ENCODE measurements around the gene FOXO3. TPM values are rescaled to one million over a fixed set of nuclear protein-coding genes. Genes with fewer than 3 reads are reported as not detected.
A peak's percentile ranks its signal among the peaks of the same experiment; 100 is the strongest.
"Not testable (repeated sequence)": the region's sequence is repeated elsewhere in the genome, so short reads cannot be mapped to it uniquely, and the experiment has no call there.

FOXO3 gene
- total RNA-seq, 1 donor from 2014 or later, result 21.3 TPM

GRCh38 chr6:108633436-108633835 is 72.7 kb downstream of the FOXO3 start:
- peak; percentile 30 for DNase-seq

DNA sequence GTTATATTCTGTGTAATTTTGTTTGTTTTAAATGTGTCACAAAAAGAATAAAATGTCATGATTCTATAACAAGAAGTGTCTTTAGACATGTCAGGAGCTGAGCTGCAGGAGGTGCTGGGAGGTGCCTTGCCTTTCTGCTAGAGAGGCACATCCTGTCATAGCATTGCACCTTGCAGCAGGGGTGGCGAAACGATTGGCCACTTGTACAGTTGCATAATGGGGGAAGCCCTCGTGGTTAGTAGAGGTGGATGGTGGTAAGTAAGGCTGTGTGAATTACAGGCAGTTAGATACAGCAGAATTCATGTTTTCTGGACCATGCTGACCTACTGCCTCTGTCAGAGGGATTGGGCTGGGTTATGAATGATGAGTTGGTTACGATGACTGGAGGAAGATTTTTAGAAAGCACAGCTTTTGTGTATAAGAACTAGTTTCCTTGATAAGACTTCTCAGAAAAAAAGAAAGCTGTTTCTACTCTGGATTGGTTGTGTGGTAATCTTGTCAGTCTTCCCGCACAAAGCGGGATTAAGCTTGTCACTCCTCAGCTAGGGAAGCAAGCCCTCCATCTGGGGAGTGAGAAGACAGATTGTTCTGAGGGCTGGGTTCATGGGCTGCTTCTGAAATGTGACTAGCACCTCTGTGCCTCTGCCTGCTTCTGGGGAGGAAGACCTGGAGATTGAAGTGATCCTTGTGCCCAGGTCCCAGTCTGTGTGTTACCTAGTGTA is 74.9 kb downstream of the FOXO3 start:
- no peak for DNase-seq

DNA sequence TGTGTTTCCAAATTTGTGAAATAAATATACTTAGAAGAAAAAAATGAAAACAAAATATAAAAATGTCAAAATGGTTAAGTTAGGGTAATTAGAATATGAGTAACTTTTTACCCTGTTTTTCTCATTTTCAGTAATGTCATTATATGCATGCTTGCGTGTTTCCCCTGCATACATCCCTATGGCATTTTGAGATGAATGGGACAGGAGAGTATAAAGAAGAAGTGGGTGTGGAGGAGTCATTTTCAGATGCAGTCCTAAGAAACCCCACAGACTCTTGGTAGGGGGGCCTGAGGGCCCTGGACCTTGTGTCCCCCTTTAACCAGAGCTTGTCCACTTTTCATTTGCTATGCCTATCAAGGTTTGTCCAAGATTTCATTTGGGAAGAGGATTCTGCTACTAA is 77.2 kb downstream of the FOXO3 start:
- DNase-seq, result no peak

GRCh38 chr6:108638993-108639392 is 78.3 kb downstream of the FOXO3 start:
- DNase-seq, result no peak

DNA sequence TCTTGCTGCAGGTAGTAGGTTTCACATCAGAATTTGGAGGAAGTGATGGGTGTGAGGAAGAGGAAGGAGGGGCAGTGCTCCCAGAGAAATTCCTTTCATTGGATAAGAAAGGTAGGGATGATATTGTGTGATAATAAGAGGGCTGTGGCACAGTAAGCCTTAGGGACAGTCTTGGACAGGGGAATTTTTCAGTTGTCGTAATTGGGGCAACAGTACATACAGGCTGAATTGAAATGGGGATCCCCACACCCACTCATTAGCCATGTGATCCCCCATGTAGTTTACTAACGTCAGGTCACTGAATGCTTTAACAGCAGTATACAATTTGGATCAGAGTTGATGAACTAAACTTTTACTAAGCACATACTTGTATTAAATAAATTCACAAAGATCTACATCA is 79.4 kb downstream of the FOXO3 start:
- no peak for DNase-seq

DNA sequence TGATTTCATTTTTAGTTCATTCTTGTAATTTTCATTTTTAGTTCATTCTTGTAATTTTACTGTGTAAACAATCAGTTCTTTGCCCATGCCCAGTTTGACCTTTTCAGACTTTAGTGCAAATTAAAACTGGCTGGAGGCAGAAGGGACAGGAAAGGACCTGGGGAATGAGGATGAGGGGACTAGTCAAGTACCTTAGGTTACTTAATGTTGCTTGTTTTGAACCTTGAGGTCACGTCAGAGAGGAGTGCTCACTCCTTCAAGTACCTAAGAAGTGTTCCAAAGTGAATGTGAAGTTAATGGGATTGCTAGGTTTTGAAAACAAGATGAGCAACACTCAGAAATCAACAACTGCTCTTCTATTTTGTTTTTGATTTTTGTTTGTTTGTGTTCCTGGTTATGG is 82.5 kb downstream of the FOXO3 start:
- DNase-seq, result no peak

GRCh38 chr6:108644252-108644651 is 83.5 kb downstream of the FOXO3 start:
- no peak for DNase-seq

DNA sequence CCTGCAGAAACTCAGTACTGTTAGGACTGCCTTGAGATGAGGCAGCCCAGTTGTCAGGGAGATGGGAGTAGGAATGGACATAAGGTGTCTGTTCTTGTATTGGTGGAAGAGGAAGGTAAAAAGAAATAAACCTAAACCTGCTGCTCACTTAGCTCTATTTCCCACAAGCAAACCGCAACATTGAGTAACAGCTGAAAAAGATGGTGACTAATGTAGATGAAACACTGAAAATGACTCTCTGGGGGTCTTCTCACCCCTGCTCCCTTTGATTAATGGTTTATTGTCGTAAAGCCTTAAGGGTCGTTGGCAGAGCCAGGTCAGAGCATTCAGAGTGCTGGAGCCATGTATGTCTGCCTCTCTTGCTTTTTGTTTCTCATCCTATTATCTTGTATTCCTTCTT is 87.5 kb downstream of the FOXO3 start:
- no peak for DNase-seq

DNA sequence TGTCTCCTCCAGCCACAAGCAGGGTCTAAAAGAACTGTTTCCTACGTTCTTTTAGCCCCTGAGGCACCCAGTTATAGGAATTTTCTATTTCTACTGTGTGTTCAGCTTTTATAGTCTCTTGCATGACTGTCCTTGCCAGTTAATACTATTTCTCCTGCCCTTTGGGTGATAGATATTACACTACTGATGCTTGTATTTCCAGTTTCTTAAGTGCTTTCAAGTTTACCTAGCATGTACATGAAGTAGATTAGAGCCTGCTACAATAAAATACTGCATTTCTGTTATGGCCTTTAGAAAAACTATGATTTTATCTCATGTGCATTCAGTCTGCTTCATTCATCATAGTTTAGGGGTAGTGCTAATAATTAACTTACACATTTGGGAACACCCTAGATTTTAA is 89.6 kb downstream of the FOXO3 start:
- DNase-seq, result no peak

- DNase-seq, result no peak
Measured at GRCh38 chr6:108650781-108651180, 90.1 kb downstream of the FOXO3 start.

GRCh38 chr6:108651340-108652227 is 90.9 kb downstream of the FOXO3 start:
- no peak for DNase-seq

DNA sequence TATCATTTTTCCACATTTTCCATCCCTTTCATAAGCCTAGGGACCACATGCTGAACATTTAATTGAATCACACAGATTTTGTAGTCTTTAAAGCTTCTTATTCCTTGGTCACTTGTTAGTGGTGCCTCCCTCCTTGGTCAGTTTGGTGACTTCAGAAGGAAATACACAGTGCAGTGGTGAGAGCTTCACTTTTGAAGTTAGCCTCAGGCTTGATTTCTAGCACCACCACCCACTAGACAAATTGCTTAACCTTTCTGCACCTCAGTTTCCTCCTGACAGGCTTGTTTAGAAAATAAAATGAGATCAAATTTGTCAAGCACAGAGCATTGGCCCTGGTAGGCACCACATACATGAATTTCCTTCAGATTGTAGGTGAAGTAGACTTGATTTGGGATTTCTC is 91.7 kb downstream of the FOXO3 start:
- DNase-seq, result no peak

DNA sequence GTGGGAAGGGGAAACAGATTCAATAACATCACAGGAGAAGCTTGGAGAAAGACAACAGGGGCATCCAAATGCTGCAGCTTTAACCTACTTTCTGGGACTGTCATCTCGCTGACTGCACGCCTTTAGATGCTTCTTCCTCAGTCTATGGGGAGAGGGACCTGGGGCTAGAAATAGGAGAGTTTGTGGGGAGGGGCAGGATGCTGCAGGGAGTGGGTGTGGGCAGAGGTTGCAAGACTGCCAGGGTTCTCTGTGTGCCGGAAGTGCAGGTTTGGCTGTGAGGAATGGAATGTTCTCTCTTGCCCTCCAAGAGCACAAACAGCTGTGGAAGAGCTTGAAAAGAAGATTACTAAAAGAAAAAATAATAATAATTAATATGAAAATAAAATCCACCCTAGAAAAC is 93.2 kb downstream of the FOXO3 start:
- peak; percentile 37 for DNase-seq

DNA sequence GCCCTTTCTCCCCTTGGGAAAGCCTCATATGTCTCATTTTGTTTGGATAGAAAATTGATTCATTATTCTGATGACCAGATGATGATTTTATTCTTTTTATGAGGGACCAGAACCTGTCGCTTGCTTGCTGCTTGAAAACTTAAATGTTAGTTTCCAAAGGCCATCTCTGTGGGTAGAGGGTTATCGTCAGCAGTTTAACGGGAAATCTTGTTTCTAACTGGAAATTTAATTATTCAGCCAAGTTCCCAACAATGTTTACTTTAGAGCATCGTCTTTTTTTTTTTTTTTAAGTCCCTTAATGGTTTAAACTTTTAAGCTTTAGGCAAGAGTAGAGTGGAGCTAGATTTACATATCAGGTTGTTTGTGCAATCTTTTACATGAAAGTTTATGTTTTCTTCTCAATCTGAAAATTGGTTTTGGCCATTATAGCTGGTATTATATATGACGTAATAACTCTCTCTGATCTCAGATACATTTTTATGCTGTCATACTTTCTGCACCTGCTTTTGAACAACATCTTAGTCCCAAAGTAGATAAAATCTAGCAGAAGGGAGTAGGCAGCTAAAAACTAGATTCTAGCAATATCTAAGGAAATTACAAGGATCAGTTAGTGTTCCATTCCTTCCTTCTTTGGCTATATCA is 93.9 kb downstream of the FOXO3 start:
- no peak for DNase-seq

- DNase-seq, result peak; percentile 11
Measured at GRCh38 chr6:108655806-108656651, 95.3 kb downstream of the FOXO3 start.

- DNase-seq, result no peak
Measured at GRCh38 chr6:108656836-108657235, 96.1 kb downstream of the FOXO3 start.

DNA sequence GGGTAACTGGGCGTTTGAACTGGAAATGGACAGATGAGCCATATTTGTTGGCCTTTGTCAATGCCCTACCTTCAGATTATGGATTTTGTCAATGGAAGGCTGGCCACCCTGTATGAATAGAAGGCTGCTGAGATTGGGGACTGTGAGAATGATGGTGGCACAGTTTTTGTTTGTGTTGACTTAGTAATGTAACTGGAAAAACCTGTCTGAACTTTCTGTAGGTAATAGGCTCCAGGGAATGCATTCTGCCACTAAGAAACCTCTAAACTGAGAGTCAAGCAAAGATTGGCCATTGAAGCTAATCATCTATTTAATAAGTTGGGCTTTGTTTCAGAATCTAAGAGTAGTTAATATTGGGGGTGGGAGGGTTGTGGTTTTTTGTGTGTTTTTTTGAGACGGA is 97.5 kb downstream of the FOXO3 start:
- no peak for DNase-seq

DNA sequence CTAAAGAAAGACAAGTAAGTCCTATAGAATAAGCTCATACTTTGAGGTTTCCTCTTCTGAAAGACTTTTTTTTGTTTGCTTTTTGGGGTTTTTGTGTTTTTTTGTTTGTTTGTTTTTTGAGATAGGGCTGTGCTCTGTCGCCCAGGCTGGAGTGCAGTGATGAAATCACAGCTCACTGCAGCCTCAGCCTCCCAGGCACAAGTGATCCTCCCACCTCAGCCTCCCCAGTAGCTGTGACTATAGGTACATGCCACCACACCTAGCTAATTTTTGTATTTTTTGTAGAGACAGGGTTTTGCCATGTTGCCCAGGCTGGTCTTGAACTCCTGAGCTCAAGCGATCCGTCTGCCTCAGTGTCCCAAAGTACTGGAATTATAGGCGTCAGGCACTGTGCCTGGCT is 98.1 kb downstream of the FOXO3 start:
- not testable (repeated sequence) for DNase-seq

DNA sequence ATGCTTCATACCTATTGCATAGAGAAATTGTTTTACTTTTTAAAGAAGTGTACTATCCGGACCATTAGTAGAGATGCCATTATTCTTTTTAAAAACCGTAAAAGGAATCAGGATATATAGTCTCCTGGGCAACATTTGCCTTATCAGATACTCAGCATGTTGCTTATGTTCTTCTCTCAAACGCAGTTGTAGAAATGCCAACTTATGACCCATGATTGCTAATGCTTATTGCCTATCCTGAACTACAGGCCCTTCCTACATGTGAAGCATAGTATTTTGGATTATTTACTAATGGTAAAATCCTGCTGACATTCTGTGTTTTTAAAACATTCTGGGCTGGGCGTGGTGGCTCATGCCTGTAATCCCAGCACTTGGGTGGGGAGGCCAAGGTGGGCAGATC is 99.5 kb downstream of the FOXO3 start:
- DNase-seq, result no peak

GRCh38 chr6:108661430-108661829 is 100.7 kb downstream of the FOXO3 start:
- DNase-seq, result no peak

- DNase-seq, result no peak
Measured at GRCh38 chr6:108661982-108662381, 101.3 kb downstream of the FOXO3 start.

GRCh38 chr6:108662702-108663101 is 102.0 kb downstream of the FOXO3 start:
- no peak for DNase-seq
